Thyroid gland (tissue), 4 donors: ENCODE data around the gene MMP10. TPM values are rescaled to one million over a fixed set of nuclear protein-coding genes. Genes with fewer than 3 reads are reported as not detected.

Experiments used
- DNase-seq, 2 donors: peaks; one replicate each; pipeline ENCODE4 v3.0.0-alpha.2; 2019
- H3K27ac ChIP-seq, 3 donors: fragments of 200-600 bp; sonication (generic); 1 replicate in 2 of 3; 2 replicates in 1 of 3; pipeline ENCODE4 v1.5.1; 2016 to 2019; ENCODE audit warnings: mild to moderate bottlenecking in 1 of 3, moderate library complexity in 1 of 3
- H3K27me3 ChIP-seq: fragments of 200-600 bp; sonication (generic); one replicate; pipeline ENCODE4 v1.5.1; 2019
- H3K36me3 ChIP-seq, 2 donors: fragments of 200-600 bp; sonication (generic); one replicate each; pipeline ENCODE4 v1.5.1; 2016 to 2019
- H3K4me1 ChIP-seq, 2 donors: fragments of 200-600 bp; sonication (generic); one replicate each; pipeline ENCODE4 v1.5.1; 2017 to 2019
- H3K4me3 ChIP-seq, 3 donors: fragments of 200-600 bp; sonication (generic); replicated peaks in 1 of 3; 1 replicate in 2 of 3; 2 replicates in 1 of 3; pipeline ENCODE4 v1.5.1; 2016; ENCODE audit warnings: mild to moderate bottlenecking in 1 of 3
- H3K9me3 ChIP-seq: fragments of 200-600 bp; sonication (generic); one replicate; pipeline ENCODE4 v1.5.1; 2017
- CTCF ChIP-seq, 6 experiments: fragments of 200-600 bp in 3 of 6; fragments of 450-650 bp in 3 of 6; sonication (generic) in 3 of 6; IDR thresholded peaks; one replicate each; pipeline ENCODE4 v1.5.1; 2016 to 2019; ENCODE audit warnings: antibody characterized with exemption in 6 of 6, mild to moderate bottlenecking in 2 of 6, inconsistent platforms in 1 of 6, moderate library complexity in 1 of 6
- POLR2A ChIP-seq, 2 donors: fragments of 450-650 bp; IDR thresholded peaks; one replicate each; pipeline ENCODE4 v1.6.1; 2017; ENCODE audit warnings: antibody characterized with exemption in 2 of 2, mild to moderate bottlenecking in 2 of 2, moderate library complexity in 1 of 2
- WGBS, 2 donors: methylation state at CpG; one replicate each; pipeline ENCODE4 v1.1.5; 2017; 5-methylcytosine and 5-hydroxymethylcytosine counted together
- intact Hi-C: fragments of 100-400 bp; cut with DNase I; formaldehyde crosslinking; loops from one replicate; pipeline ENCODE4 v1.15.1; 2023
- total RNA-seq, 4 donors: library from RNA; depleted of rRNA; stranded (reverse); fragments of >200 nt; gene quantifications; one replicate each; pipeline ENCODE4 v1.2.3, GENCODE V29; 2016

Gene MMP10
- total RNA-seq, 4 donors from 2014 or later = not detected

GRCh38 chr11:102762361-102762767 lies 18.1 kb downstream of the MMP10 start:
- DNase-seq = no peak
- no peak overlapping the region for H3K4me3 ChIP-seq
- H3K27me3 ChIP-seq = no peaks in the 10 kb centered on the region
- whole genome bisulfite sequencing, 2 donors = 45 to 57% methylated on average over 2 of the region's 2 CpGs
- H3K4me1 ChIP-seq = no peaks in the 10 kb centered on the region
- intact Hi-C loops = no loop called here
- no peak overlapping the region for H3K27ac ChIP-seq
- H3K9me3 ChIP-seq = no peaks in the 10 kb centered on the region
- TF ChIP-seq POLR2A (IDR thresholded peaks at IDR 0.05) (no peak), CTCF (IDR thresholded peaks at IDR 0.05) (no peak)
- H3K36me3 ChIP-seq = no peaks in the 10 kb centered on the region

GRCh38 chr11:102761646-102762238 lies 18.7 kb downstream of the MMP10 start:
- no peak for DNase-seq
- Histone ChIP-seq H3K4me1 (no peaks in the 10 kb centered on the region), H3K27ac (no peak overlapping the region), H3K27me3 (no peaks in the 10 kb centered on the region), H3K4me3 (no peak overlapping the region), H3K9me3 (no peaks in the 10 kb centered on the region), H3K36me3 (no peaks in the 10 kb centered on the region)
- TF ChIP-seq CTCF (IDR thresholded peaks at IDR 0.05) = no peak
- TF ChIP-seq POLR2A (IDR thresholded peaks at IDR 0.05) = no peak
- intact Hi-C loops = no loop called here
- 29 to 30% methylated on average over 4 of the region's 4 CpGs for whole genome bisulfite sequencing, 2 donors

- Histone ChIP-seq H3K4me3 (no peak overlapping the region), H3K36me3 (no peaks in the 10 kb centered on the region), H3K9me3 (no peaks in the 10 kb centered on the region), H3K27ac (no peak overlapping the region), H3K4me1 (no peaks in the 10 kb centered on the region), H3K27me3 (no peaks in the 10 kb centered on the region)
- TF ChIP-seq POLR2A (IDR thresholded peaks at IDR 0.05) (no peak), CTCF (IDR thresholded peaks at IDR 0.05) (no peak)
- intact Hi-C loops = no loop called here
- no peak for DNase-seq
- WGBS, 2 donors = 71 to 74% methylated on average over 4 of the region's 4 CpGs
Measured at GRCh38 chr11:102760344-102761035, 19.9 kb downstream of the MMP10 start.

GRCh38 chr11:102757823-102758549 lies 22.4 kb downstream of the MMP10 start:
- no peak overlapping the region for H3K4me3 ChIP-seq
- no peak overlapping the region for H3K27ac ChIP-seq
- DNase-seq = no peak
- TF ChIP-seq CTCF (IDR thresholded peaks at IDR 0.05) (no peak), POLR2A (IDR thresholded peaks at IDR 0.05) (no peak)
- H3K27me3 ChIP-seq = no peaks in the 10 kb centered on the region
- no peaks in the 10 kb centered on the region for H3K4me1 ChIP-seq
- no peaks in the 10 kb centered on the region for H3K36me3 ChIP-seq
- H3K9me3 ChIP-seq = no peaks in the 10 kb centered on the region
- WGBS, 2 donors = 57 to 70% methylated on average over 2 of the region's 2 CpGs
- intact Hi-C loops = no loop called here

GRCh38 chr11:102753267-102753666 lies 27.2 kb downstream of the MMP10 start:
- TF ChIP-seq CTCF (IDR thresholded peaks at IDR 0.05) = no peak
- no peak for TF ChIP-seq POLR2A (IDR thresholded peaks at IDR 0.05)
- intact Hi-C loops = no loop called here
- WGBS, 2 donors = 94 to 98% methylated on average over 1 of the region's 1 CpG

More at GRCh38 chr11:102753267-102753666, 27.2 kb downstream of the MMP10 start:
- no peak for DNase-seq
- no peaks in the 10 kb centered on the region for H3K27me3 ChIP-seq
- no peak overlapping the region for H3K27ac ChIP-seq
- no peaks in the 10 kb centered on the region for H3K9me3 ChIP-seq
- H3K4me1 ChIP-seq = no peaks in the 10 kb centered on the region
- no peak overlapping the region for H3K4me3 ChIP-seq
- no peaks in the 10 kb centered on the region for H3K36me3 ChIP-seq
